Measurements from ENCODE around the gene SLC22A3.
"Not testable (repeated sequence)": the region's sequence is repeated elsewhere in the genome, so short reads cannot be mapped to it uniquely, and the experiment has no call there.

SLC22A3 gene, protein sequence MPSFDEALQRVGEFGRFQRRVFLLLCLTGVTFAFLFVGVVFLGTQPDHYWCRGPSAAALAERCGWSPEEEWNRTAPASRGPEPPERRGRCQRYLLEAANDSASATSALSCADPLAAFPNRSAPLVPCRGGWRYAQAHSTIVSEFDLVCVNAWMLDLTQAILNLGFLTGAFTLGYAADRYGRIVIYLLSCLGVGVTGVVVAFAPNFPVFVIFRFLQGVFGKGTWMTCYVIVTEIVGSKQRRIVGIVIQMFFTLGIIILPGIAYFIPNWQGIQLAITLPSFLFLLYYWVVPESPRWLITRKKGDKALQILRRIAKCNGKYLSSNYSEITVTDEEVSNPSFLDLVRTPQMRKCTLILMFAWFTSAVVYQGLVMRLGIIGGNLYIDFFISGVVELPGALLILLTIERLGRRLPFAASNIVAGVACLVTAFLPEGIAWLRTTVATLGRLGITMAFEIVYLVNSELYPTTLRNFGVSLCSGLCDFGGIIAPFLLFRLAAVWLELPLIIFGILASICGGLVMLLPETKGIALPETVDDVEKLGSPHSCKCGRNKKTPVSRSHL

DNA sequence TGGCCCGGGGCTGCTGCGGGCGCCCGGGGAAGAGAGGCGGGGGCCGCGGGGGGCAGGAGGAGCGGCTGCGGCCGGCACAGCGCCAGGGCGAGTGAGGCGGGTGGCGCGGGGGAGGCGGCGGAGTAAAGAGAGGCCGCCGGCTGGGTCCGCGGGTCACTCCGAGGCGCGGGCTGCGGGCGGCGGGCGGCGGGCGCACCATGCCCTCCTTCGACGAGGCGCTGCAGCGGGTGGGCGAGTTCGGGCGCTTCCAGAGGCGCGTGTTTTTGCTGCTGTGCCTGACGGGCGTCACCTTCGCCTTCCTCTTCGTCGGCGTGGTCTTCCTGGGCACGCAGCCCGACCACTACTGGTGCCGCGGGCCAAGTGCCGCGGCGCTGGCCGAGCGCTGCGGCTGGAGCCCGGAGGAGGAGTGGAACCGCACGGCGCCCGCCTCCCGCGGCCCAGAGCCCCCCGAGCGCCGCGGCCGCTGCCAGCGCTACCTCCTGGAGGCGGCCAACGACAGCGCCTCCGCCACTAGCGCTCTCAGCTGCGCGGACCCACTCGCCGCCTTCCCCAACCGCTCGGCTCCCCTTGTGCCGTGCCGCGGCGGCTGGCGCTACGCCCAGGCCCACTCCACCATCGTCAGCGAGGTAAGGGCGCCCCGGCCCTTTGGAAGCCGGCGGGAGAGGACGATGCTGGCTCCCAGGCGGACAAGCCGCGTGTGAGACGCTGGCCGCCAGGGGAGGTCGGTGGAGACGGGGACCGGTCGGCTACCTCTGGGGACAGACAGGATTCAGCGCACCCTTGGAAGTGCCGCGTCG lies at the start of gene SLC22A3:
Gene SLC22A3, plus strand, starts transcription at position 156 of the 797 bp plus-strand sequence. Its CDS starts 42 bp downstream, at position 198.
- no peak for DNase-seq (ENCODE audit: low read depth in 2 of 2)

DNA sequence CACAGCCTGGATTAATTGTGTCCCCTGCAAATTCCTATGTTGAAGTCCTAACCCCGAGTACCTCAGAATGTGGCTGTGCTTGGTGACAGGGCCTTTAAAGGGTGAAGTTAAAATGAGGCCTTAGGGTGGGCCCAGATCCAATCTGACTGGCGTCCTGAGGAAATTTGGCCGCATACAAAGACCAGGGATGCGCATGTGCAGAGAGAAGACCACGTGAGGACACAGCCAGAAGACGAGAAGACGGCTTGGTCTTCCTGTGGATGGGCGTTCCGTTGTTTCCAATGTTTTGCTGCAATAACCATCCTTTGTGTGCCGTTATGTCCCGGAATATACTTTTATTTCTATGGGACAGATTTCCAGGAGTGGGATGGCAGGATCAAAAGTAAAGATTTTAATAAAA lies 48.6 kb upstream of the SLC22A3 start:
- no peak for DNase-seq (ENCODE audit: low read depth in 2 of 2)

DNA sequence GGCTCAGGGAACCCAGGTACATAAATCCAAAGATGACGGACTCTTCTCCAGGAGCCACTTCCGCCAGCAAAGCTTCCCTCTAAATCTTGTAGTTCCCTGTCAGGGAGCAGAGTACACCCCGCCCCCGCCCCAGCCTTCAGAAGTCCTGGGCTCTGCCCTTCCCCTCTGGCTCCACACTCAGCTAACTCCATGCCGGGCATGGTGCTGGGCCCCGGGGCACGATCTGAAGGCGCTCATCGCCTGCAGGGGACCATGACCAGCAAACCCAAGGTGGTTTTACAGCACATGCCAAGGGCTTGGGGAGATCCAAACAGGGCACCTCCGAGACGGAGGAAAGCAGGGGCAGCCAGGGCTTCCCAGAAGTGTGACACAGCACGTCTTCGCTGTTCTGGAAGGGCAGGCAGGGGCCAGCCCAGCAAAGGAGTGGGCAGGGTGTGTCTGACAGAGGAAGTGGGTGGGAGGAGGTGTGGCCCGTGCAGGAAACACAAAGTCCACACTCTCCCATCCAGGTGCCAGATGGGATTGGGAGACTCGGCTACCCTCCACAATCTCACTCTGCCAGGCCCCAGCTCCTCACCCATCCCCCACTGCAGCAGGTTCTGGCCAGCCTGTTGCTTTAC lies 48.0 kb upstream of the SLC22A3 start:
- DNase-seq (ENCODE audit: low read depth in 2 of 2): no peak

GRCh38 chr6:160301339-160301738 lies 46.8 kb upstream of the SLC22A3 start:
- no peak for DNase-seq (ENCODE audit: low read depth in 2 of 2)

DNA sequence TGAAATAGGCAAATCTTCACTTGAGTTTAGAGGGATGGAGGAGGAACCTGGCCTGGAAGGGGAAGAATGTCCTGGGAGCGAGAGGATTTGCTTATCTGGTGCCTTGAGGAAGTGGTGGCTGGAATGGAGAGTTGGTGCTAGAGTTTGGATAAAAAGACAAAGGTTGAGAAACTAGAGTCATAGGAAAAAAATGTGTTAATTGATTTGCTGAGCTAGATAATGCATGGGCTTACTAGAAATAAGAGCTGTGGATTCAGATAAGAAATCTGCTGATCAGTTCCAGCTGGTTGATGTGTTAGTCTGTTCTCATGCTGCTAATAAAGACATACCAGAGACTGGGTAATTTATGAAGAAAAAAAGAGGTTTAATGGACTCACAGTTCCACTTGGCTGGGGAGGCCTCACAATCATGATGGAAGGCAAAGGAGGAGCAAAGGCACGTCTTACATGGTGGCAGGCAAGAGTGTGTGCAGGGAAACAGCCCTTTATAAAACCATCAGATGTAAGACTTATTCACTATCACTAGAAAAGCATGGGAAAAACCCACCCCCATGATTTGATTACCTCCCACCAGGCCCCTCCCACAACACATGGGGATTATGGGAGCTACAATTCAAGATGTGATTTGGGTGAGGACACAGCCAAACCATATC lies 45.6 kb upstream of the SLC22A3 start:
- not testable (repeated sequence) for DNase-seq (ENCODE audit: low read depth in 2 of 2)

- no peak for DNase-seq (ENCODE audit: low read depth in 2 of 2)
These were observed 44.4 kb upstream of the SLC22A3 start for GRCh38 chr6:160303806-160304205.

DNA sequence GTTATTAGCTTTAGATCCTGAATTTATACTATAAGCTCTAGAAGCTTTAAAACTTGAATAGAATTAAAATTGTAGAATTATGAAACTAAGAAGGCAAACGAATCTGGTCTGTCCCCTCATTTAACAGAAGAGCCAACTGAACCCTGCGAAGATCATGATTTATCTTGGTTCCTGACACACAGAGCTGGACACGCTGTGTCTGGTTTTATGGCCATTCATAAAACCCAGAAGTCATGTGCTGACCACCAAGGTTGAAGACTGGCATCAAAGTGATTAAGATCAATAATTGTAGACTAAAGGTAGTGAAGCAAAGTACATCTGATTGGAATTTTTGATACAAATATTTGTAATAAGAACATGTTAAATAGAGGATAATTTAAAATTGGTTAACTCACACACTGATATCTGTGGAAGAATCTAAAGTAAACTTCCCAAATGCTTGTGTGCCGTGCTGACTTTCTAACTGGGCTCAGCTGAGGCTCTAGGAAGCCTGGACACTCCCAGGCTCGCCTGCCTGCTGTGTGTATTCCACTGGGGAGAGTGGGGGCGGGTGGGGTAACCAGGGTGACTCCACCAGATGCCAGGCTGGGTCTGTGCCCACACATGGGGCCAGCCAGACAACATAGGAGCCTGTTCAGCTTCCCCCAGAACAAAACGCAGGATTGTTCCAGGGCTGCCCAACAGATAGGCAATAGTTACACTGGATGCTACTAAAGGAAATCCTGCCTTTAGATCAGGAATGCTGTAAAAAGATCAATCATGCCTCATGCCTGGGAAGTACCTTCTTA lies 42.1 kb upstream of the SLC22A3 start:
- no peak for DNase-seq (ENCODE audit: low read depth in 2 of 2)

GRCh38 chr6:160309718-160310117 lies 38.5 kb upstream of the SLC22A3 start:
- DNase-seq (ENCODE audit: low read depth in 2 of 2): no peak

DNA sequence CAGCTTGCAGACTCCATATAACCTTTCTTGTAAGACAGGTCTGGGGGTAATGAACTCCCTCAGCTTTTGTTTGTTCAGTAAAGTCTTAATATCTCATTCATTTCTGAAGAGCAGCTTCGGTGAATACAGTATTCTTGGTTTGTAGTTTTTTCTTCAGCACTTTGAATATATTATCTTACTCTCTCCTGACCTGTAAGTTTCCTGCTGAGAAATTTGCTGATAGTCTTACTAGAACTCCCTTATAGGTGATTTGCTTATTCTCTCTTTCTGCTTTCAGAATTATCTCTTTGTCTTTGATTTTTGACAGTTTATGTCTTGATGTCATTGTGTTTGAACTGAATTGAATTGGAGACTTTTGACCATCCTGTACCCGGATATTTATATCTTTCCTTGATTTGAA lies 35.3 kb upstream of the SLC22A3 start:
- DNase-seq (ENCODE audit: low read depth in 2 of 2): no peak

- DNase-seq (ENCODE audit: low read depth in 2 of 2): no peak
These were observed 32.9 kb upstream of the SLC22A3 start for GRCh38 chr6:160315310-160315709.

DNA sequence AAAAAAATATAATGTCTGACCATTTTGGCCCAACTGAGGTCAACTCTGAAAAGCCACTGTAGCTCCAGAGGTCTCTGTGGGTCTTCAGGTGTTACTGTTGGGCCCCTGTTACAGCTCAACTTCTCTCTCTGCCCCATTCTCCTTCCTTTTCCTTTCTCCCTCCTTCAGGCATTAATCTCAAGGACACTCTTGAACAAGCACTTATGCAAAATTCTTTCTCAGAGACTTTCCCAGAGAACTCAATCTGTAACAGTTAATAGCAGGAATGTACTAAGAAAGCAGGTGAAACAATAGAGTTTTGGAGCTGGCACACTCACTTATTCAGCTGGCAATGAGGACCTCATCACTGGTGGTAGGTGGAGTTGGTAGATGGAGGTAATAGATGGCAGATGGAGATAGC lies 31.9 kb upstream of the SLC22A3 start:
- DNase-seq (ENCODE audit: low read depth in 2 of 2): no peak

- DNase-seq (ENCODE audit: low read depth in 2 of 2): no peak
These were observed 28.9 kb upstream of the SLC22A3 start for GRCh38 chr6:160319246-160319645.

DNA sequence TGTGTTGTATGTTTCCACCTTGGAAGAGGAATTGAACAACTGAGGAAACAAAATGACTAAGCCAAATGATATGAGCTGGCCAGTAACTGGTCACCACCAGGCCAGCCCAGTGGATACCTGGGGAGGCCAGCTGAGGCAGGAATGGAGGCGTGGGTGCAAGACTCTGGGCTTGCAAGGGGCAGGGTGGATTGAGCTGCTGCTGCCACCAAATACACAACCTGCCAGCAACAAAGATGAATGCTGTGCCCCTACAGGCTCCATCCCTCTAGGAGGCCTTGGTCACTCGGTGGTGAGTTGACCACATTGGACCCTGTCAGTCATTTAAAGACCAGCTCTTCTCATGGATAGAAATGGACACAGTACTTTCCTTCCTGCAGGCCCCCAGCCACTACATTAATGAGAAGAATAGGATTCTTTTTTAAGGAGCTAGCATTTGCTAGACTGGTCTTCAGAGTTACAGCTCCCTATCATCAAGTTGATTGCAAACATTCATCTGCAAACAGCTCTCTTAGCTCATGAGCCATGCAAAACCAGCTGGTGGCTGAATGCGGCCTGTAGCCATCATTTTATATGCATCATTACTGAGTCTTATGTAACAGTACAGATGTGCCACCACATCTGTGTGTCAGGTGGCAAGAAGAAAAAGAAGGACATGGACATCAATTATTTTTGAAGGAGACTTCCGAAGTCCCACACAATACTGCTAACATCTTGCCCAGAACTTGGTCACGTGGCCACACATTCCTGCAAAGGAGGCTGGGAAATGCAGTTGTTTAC lies 26.3 kb upstream of the SLC22A3 start:
- DNase-seq (ENCODE audit: low read depth in 2 of 2): no peak

DNA sequence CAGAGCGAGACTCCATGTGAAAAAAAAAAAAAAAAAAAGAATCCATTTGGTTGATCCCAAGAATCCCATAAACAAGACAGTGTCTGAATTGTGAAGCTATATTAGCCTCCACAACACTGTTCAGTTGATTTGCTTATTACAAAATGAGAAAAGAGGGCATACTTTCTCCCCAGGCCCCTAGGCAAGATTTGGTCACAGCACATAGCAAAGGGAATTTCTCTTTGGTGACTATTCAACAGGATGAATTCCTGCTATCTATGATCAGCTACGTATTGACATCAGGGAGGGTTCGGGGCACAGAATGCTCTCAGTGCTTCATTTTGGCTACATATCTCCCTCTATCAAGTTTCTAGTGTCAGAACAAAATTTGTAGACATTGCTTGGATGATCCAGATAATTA lies 20.2 kb upstream of the SLC22A3 start:
- no peak for DNase-seq (ENCODE audit: low read depth in 2 of 2)

- no peak for DNase-seq (ENCODE audit: low read depth in 2 of 2)
These were observed 19.7 kb upstream of the SLC22A3 start for GRCh38 chr6:160328447-160328846.

GRCh38 chr6:160329188-160329587 lies 19.0 kb upstream of the SLC22A3 start:
- DNase-seq (ENCODE audit: low read depth in 2 of 2): no peak

DNA sequence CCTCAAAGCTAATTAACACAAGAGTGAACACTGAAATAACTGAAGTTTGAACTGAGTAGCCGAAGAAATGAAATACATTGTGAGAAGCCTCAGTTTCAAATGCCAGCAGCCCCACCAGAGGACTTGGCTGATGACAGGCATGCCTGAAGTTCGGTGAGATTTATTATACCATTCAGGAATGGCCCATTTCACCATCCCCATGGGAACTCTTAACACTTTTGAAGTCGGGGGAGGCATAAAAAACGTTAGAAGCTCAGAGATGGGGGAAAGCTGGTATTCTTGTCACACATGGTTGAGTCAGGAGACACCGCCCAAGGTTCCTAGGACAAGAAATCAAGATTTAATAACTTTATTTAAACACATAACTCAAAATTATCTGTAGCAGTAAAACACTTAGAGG lies 17.6 kb upstream of the SLC22A3 start:
- no peak for DNase-seq (ENCODE audit: low read depth in 2 of 2)

DNA sequence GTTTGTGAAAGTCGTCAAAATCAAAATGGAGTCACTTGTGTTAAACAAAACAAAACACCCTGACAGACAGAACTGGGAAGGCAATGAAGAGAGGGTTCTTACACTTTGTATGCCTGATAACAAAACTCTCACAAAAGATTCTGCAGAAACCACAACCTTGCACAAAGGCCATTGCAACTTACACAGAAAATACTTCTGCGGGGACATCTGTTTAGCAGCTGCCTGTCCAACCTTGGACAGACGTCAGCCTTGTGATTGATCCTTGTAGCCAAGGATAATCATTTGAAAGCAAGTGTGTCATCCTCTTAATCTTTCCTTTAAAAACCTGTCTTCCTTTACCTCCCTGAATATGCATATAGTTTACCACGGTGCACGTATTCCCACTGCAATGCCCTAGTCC lies 17.0 kb upstream of the SLC22A3 start:
- DNase-seq (ENCODE audit: low read depth in 2 of 2): no peak

- DNase-seq (ENCODE audit: low read depth in 2 of 2): no peak
These were observed 16.4 kb upstream of the SLC22A3 start for GRCh38 chr6:160331753-160332152.

DNA sequence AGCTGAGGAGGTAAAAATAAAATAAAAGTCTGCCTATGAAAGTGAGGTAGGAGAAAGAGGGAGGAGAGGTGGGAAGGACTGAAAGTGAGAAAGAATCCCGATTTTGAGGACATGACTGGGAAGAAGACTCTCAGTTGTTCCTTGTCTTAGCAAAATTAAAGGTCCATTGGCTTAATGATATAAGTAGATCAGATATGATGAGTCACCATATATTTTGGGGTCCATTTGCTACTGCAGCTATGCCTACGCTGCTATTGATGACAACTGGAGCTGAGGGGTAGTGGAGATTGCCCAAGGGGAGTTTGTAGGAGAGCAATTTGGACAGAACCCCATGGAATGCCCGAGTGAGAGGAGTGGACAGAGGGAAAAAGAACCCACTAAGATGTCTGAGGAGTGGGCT lies 15.1 kb upstream of the SLC22A3 start:
- no peak for DNase-seq (ENCODE audit: low read depth in 2 of 2)

Data from stimulated activated CD8-positive, alpha-beta memory T cell treated with anti-CD3 and anti-CD28 coated beads, Interleukin-7, amount 100 ng/mL, for 4 hours (primary cell).